Upper lobe of left lung (tissue), 6 donors: Measurements from ENCODE around the gene MMP20. TPM values are rescaled to one million over a fixed set of nuclear protein-coding genes. Genes with fewer than 3 reads are reported as not detected.

Experiments
- ATAC-seq, 2 donors: fragments of 200-7000 bp; cut with Tn5 transposase; one replicate each; pipeline ENCODE4 v1.9.1; 2022; ENCODE audit warnings: mild to moderate bottlenecking in 2 of 2, moderate library complexity in 2 of 2; ENCODE audit not compliant: low FRiP score in 2 of 2
- DNase-seq, 2 donors: peaks; one replicate each; pipeline ENCODE4 v3.0.0-alpha.2; 2019 to 2020
- H3K27ac ChIP-seq, 4 donors: fragments of 200-600 bp; sonication (generic); one replicate each; pipeline ENCODE4 v1.5.1; 2016 to 2019
- H3K27me3 ChIP-seq, 4 donors: fragments of 200-600 bp; sonication (generic); one replicate each; pipeline ENCODE4 v1.5.1; 2017 to 2019
- H3K36me3 ChIP-seq, 4 donors: fragments of 200-600 bp; sonication (generic); one replicate each; pipeline ENCODE4 v1.5.1; 2016 to 2019
- H3K4me1 ChIP-seq, 4 donors: fragments of 200-600 bp; sonication (generic); one replicate each; pipeline ENCODE4 v1.5.1; 2018 to 2019
- H3K4me3 ChIP-seq, 4 donors: fragments of 200-600 bp; sonication (generic); one replicate each; pipeline ENCODE4 v1.5.1; 2017 to 2019; ENCODE audit warnings: mild to moderate bottlenecking in 2 of 4, moderate library complexity in 1 of 4
- H3K9me3 ChIP-seq, 4 donors: fragments of 200-600 bp; sonication (generic); one replicate each; pipeline ENCODE4 v1.5.1; 2018 to 2019
- CTCF ChIP-seq, 6 experiments: fragments of 450-650 bp in 4 of 6; fragments of 200-600 bp in 2 of 6; sonication (generic) in 2 of 6; IDR thresholded peaks; one replicate each; pipeline ENCODE4 v1.5.1; 2016 to 2019; ENCODE audit warnings: antibody characterized with exemption in 6 of 6
- EP300 ChIP-seq, 4 donors: sonication (generic); formaldehyde crosslinking; IDR thresholded peaks; one replicate each; pipeline ENCODE4 v1.5.1; 2017; ENCODE audit warnings: antibody characterized with exemption in 4 of 4, control low read depth in 2 of 4
- POLR2A ChIP-seq, 4 donors: fragments of 450-650 bp; IDR thresholded peaks; one replicate each; pipeline ENCODE4 v1.5.1; 2016 to 2017; ENCODE audit warnings: antibody characterized with exemption in 4 of 4, mild to moderate bottlenecking in 2 of 4
- POLR2AphosphoS5 ChIP-seq, 2 donors: sonication (generic); formaldehyde crosslinking; IDR thresholded peaks; one replicate each; pipeline ENCODE4 v1.5.1; 2017; ENCODE audit warnings: antibody characterized with exemption in 2 of 2
- whole genome bisulfite sequencing, 2 donors: methylation state at CpG; one replicate each; pipeline ENCODE4 v1.1.5; 2017 to 2018; 5-methylcytosine and 5-hydroxymethylcytosine counted together
- total RNA-seq, 6 donors: library from RNA; depleted of rRNA in 4 of 6; stranded (reverse); fragments of >200 nt in 4 of 6; gene quantifications; one replicate each; pipeline versions ENCODE4 v1.1.0 to v1.2.1, GENCODE V29; 2016 to 2021
- donor health status: DM: no; HTN: no; CAD: no; lungs with moderate emphysema.
- donor health status: DM: no; HTN: yes; CAD: no; lungs with severe emphysema.

MMP20 gene
- total RNA-seq, 6 donors from 2014 or later: not detected

DNA sequence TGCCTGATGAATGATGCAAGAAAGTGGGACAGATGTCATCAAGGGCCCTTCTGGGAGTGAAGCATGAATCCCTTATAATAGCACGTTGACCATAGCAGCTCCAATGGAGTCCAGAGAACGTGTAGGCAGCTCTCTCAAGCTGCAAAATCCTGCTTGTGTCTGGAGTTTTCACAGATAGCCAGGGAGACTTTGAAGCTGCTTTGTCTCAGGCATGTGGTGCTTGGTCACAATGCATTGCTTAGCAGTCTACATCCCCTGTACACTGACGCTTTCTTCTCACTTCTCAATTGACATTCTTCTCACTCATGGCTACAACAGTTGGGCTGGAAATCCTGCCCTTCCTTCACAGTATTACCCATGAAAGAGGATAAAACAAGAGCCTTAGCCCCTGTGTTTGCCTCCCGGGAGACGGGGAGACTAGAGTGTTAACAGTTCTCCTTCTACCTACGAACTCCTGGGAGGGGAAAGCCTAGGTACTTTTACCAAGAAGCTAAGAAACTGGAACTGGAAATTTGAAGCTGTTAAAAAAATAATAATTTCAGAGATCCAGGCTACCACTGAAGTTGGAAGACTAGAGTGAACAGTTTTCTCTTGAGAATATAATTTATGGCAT, 73.9 kb downstream of the MMP20 start:
- DNase-seq: no peak
- no peaks in the 10 kb centered on the region for H3K9me3 ChIP-seq
- H3K36me3 ChIP-seq: no peaks in the 10 kb centered on the region
- ATAC-seq: no peak
- no peak overlapping the region for H3K4me3 ChIP-seq
- peaks cover 0 to 12% (median 0%) of the 10 kb centered on the region in 4 donors for H3K4me1 ChIP-seq
- TF ChIP-seq POLR2AphosphoS5 (IDR thresholded peaks at IDR 0.05) (no peak), POLR2A (IDR thresholded peaks at IDR 0.05) (no peak), EP300 (IDR thresholded peaks at IDR 0.05) (no peak), CTCF (IDR thresholded peaks at IDR 0.05) (no peak)
- 63 to 65% methylated on average over 6 of the region's 6 CpGs for WGBS, 2 donors
- H3K27me3 ChIP-seq: no peaks in the 10 kb centered on the region
- peak overlapping the region; percentile 27 to 75 (median 66) for H3K27ac ChIP-seq

DNA sequence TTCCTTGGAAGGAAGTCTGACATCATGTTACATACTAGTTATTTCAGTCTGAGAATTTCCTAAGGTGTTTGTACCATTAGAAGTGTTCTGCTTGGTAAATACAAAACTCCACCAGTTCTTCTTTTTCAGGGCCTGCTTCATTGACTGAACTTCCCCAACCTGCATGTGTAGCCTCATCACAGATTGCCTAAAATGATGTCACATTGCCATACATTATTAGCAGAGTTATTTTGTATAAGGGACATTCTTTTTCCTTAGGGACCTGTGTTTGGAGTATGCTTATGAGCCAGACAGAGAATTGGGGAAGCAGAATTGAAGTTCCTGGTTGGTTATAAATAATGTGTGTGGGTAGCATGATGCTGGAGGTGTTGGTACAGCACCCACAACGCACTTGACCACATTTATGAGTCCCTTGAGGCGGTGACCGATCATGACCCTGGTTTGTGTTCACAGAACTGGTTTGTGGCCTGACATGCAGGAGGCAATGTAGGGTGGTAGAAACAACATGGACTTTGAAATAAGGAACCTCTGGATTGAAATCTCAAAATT, 78.1 kb downstream of the MMP20 start:
- WGBS, 2 donors: 68 to 73% methylated on average over 3 of the region's 3 CpGs
- TF ChIP-seq POLR2AphosphoS5 (IDR thresholded peaks at IDR 0.05): no peak
- TF ChIP-seq CTCF (IDR thresholded peaks at IDR 0.05): no peak
- TF ChIP-seq POLR2A (IDR thresholded peaks at IDR 0.05): no peak
- TF ChIP-seq EP300 (IDR thresholded peaks at IDR 0.05): no peak
- Histone ChIP-seq H3K27me3 (no peaks in the 10 kb centered on the region), H3K4me1 (peaks cover 0 to 3% (median 0%) of the 10 kb centered on the region in 4 donors), H3K9me3 (no peaks in the 10 kb centered on the region), H3K27ac (no peak overlapping the region), H3K4me3 (no peak overlapping the region), H3K36me3 (no peaks in the 10 kb centered on the region)
- no peak for DNase-seq
- ATAC-seq: peak in 1 of 2 donors; percentile 69

- no peaks in the 10 kb centered on the region for H3K4me1 ChIP-seq
- WGBS, 2 donors: 59 to 72% methylated on average over 4 of the region's 4 CpGs
- no peaks in the 10 kb centered on the region for H3K36me3 ChIP-seq
- no peaks in the 10 kb centered on the region for H3K27me3 ChIP-seq
- TF ChIP-seq EP300 (IDR thresholded peaks at IDR 0.05): no peak
- TF ChIP-seq POLR2A (IDR thresholded peaks at IDR 0.05): no peak
- no peak for TF ChIP-seq POLR2AphosphoS5 (IDR thresholded peaks at IDR 0.05)
- TF ChIP-seq CTCF (IDR thresholded peaks at IDR 0.05): no peak
- DNase-seq (no peak), ATAC-seq (no peak)
- no peak overlapping the region for H3K27ac ChIP-seq
- no peak overlapping the region for H3K4me3 ChIP-seq
- H3K9me3 ChIP-seq: no peaks in the 10 kb centered on the region
These were observed 78.7 kb downstream of the MMP20 start for GRCh38 chr11:102546427-102546826.

DNA sequence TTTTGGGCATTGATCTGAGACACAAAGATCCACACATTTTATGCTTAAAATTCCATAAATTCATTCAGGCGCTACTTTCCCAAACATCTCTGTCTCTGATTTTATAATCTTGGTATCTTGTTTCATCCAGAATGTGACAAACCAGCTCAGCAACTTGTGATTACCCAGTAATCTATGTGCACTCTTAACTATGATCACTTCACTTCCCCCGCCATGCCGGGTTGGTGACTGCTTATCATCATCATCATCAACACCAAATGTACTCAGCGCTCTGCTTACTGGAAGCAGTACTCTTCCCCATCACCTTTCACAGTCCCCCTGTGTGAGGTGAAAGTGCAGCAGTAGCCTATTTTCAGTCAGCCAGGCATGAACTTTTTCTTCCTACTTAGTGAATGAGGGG, 79.4 kb downstream of the MMP20 start:
- no peaks in the 10 kb centered on the region for H3K9me3 ChIP-seq
- H3K36me3 ChIP-seq: no peaks in the 10 kb centered on the region
- no peaks in the 10 kb centered on the region for H3K27me3 ChIP-seq
- ATAC-seq (no peak), DNase-seq (no peak)
- no peaks in the 10 kb centered on the region for H3K4me1 ChIP-seq
- TF ChIP-seq POLR2AphosphoS5 (IDR thresholded peaks at IDR 0.05): no peak
- TF ChIP-seq POLR2A (IDR thresholded peaks at IDR 0.05): no peak
- TF ChIP-seq CTCF (IDR thresholded peaks at IDR 0.05): no peak
- no peak for TF ChIP-seq EP300 (IDR thresholded peaks at IDR 0.05)
- H3K4me3 ChIP-seq: no peak overlapping the region
- H3K27ac ChIP-seq: no peak overlapping the region
- WGBS, 2 donors: 84 to 85% methylated on average over 4 of the region's 4 CpGs

DNA sequence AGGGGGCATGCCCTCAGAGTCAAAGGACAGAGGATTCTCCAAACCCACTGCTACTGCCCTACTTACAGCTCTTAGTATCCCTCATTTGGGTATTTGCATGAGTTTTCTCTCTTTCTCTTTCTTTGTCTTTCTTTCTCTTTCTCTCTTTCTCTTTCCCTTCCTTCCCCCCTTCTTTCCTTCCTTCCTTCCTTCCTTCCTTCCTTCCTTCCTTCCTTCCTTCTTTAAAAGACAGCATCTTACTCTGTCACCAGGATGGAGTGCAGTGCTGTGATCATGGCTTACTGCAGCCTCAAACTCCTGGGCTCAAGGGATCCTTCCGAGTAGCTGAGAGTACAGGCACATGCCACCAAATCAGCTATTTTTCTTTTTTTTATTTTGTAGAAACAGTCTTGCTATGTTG, 80.5 kb downstream of the MMP20 start:
- TF ChIP-seq POLR2A (IDR thresholded peaks at IDR 0.05) (no peak), CTCF (IDR thresholded peaks at IDR 0.05) (no peak), POLR2AphosphoS5 (IDR thresholded peaks at IDR 0.05) (no peak), EP300 (IDR thresholded peaks at IDR 0.05) (no peak)
- ATAC-seq (no peak), DNase-seq (no peak)
- no peaks in the 10 kb centered on the region for H3K36me3 ChIP-seq
- H3K4me1 ChIP-seq: no peaks in the 10 kb centered on the region
- no peaks in the 10 kb centered on the region for H3K27me3 ChIP-seq
- H3K9me3 ChIP-seq: no peaks in the 10 kb centered on the region
- WGBS, 2 donors: 92% methylated on average over 1 of the region's 1 CpG
- H3K4me3 ChIP-seq: no peak overlapping the region
- H3K27ac ChIP-seq: no peak overlapping the region
